ENCODE measurements around the gene YWHAQ.

GRCh38 chr2:9592699-9593098 is 38.1 kb downstream of the YWHAQ start:
- no peak for TF ChIP-seq TOX (CRISPR knock-in tag; IDR thresholded peaks at IDR 0.05; ENCODE audit: borderline replicate concordance)
- TF ChIP-seq, protein P1, sequence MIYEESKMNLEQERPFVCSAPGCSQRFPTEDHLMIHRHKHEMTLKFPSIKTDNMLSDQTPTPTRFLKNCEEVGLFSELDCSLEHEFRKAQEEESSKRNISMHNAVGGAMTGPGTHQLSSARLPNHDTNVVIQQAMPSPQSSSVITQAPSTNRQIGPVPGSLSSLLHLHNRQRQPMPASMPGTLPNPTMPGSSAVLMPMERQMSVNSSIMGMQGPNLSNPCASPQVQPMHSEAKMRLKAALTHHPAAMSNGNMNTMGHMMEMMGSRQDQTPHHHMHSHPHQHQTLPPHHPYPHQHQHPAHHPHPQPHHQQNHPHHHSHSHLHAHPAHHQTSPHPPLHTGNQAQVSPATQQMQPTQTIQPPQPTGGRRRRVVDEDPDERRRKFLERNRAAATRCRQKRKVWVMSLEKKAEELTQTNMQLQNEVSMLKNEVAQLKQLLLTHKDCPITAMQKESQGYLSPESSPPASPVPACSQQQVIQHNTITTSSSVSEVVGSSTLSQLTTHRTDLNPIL (CRISPR knock-in tag; IDR thresholded peaks at IDR 0.05; ENCODE audit: low read depth): no peak
- TF ChIP-seq ESRRG (CRISPR knock-in tag; IDR thresholded peaks at IDR 0.05): no peak
- TF ChIP-seq, protein P2, sequence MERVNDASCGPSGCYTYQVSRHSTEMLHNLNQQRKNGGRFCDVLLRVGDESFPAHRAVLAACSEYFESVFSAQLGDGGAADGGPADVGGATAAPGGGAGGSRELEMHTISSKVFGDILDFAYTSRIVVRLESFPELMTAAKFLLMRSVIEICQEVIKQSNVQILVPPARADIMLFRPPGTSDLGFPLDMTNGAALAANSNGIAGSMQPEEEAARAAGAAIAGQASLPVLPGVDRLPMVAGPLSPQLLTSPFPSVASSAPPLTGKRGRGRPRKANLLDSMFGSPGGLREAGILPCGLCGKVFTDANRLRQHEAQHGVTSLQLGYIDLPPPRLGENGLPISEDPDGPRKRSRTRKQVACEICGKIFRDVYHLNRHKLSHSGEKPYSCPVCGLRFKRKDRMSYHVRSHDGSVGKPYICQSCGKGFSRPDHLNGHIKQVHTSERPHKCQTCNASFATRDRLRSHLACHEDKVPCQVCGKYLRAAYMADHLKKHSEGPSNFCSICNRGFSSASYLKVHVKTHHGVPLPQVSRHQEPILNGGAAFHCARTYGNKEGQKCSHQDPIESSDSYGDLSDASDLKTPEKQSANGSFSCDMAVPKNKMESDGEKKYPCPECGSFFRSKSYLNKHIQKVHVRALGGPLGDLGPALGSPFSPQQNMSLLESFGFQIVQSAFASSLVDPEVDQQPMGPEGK (CRISPR knock-in tag; IDR thresholded peaks at IDR 0.05; ENCODE audit: borderline replicate concordance): no peak

Data from SK-N-SH treated with all-trans-retinoic acid at 6 μM for 48 hours (cell line).